HG03045 (cell line): ENCODE measurements around the gene CACNG1.
"Not testable (repeated sequence)": the region's sequence is repeated elsewhere in the genome, so short reads cannot be mapped to it uniquely, and the experiment has no call there.

ENCODE experiments used
- ATAC-seq: cut with Tn5 transposase; IDR thresholded peaks from one replicate; pipeline ENCODE4 v1.9.1; 2021; ENCODE audit warnings: mild to moderate bottlenecking, moderate library complexity; ENCODE audit not compliant: unreplicated experiment

The CACNG1 gene

GRCh38 chr17:67025216-67025792 lies 19.1 kb upstream of the CACNG1 start:
- no peak for ATAC-seq

- no peak for ATAC-seq
Observed at GRCh38 chr17:67026341-67026740, 18.0 kb upstream of the CACNG1 start.

- ATAC-seq: no peak
Observed at GRCh38 chr17:67027031-67027628, 17.2 kb upstream of the CACNG1 start.

- ATAC-seq: no peak
Observed at GRCh38 chr17:67030641-67031040, 13.7 kb upstream of the CACNG1 start.

- no peak for ATAC-seq
Observed at GRCh38 chr17:67032382-67032781, 12.0 kb upstream of the CACNG1 start.

GRCh38 chr17:67032985-67033384 lies 11.4 kb upstream of the CACNG1 start:
- ATAC-seq: no peak

GRCh38 chr17:67033613-67034012 lies 10.7 kb upstream of the CACNG1 start:
- ATAC-seq: no peak

- peak; percentile 63 for ATAC-seq
Observed at GRCh38 chr17:67035131-67036083, 8.9 kb upstream of the CACNG1 start.

GRCh38 chr17:67038861-67039365 lies 5.4 kb upstream of the CACNG1 start:
- ATAC-seq: no peak

GRCh38 chr17:67040652-67041051 lies 3.7 kb upstream of the CACNG1 start:
- ATAC-seq: no peak

GRCh38 chr17:67041119-67041518 lies 3.2 kb upstream of the CACNG1 start:
- ATAC-seq: not testable (repeated sequence)

- no peak for ATAC-seq
Observed at GRCh38 chr17:67041531-67041930, 2.8 kb upstream of the CACNG1 start.

- ATAC-seq: no peak
Observed at GRCh38 chr17:67041941-67042899, 2.1 kb upstream of the CACNG1 start.

- ATAC-seq: no peak
Observed at GRCh38 chr17:67043283-67043682, 1.1 kb upstream of the CACNG1 start.

- no peak for ATAC-seq
Observed at GRCh38 chr17:67044940-67045339, 586 bp downstream of the CACNG1 start.

- no peak for ATAC-seq
Observed at GRCh38 chr17:67046398-67046797, 2.0 kb downstream of the CACNG1 start.

- ATAC-seq: no peak
Observed at GRCh38 chr17:67047382-67047781, 3.0 kb downstream of the CACNG1 start.

- no peak for ATAC-seq
Observed at GRCh38 chr17:67049025-67049739, 4.8 kb downstream of the CACNG1 start.

GRCh38 chr17:67050066-67050465 lies 5.7 kb downstream of the CACNG1 start:
- no peak for ATAC-seq
